Prostate gland (tissue), 2 donors: ENCODE results near the gene FOXF1. TPM values are rescaled to one million over a fixed set of nuclear protein-coding genes. Genes with fewer than 3 reads are reported as not detected.

Experiments used
- DNase-seq: peaks from one replicate; pipeline ENCODE4 v3.0.0-alpha.2; 2019; ENCODE audit warnings: low spot score
- H3K27ac ChIP-seq, 2 donors: fragments of 200-600 bp; sonication (generic); 2 replicates each; pipeline ENCODE4 v1.5.1; 2017 to 2019
- H3K27me3 ChIP-seq: fragments of 200-600 bp; sonication (generic); replicated peaks from 2 replicates; pipeline ENCODE4 v1.5.1; 2019; ENCODE audit not compliant: insufficient read depth
- H3K36me3 ChIP-seq, 2 donors: fragments of 200-600 bp; sonication (generic); 1 replicate in 1 of 2; 2 replicates in 1 of 2; pipeline versions ENCODE4 v1.5.1 to v1.8.1; 2017 to 2019
- H3K4me1 ChIP-seq: fragments of 200-600 bp; sonication (generic); replicated peaks from 2 replicates; pipeline ENCODE4 v1.5.1; 2019
- H3K4me3 ChIP-seq, 2 donors: fragments of 200-600 bp; sonication (generic); 2 replicates each; pipeline ENCODE4 v1.5.1; 2017 to 2019
- H3K9me3 ChIP-seq: fragments of 200-600 bp; sonication (generic); 2 replicates; pipeline ENCODE4 v1.5.1; 2017
- CTCF ChIP-seq, 4 experiments: fragments of 200-600 bp in 2 of 4; fragments of 450-650 bp in 2 of 4; sonication (generic) in 2 of 4; IDR thresholded peaks; 1 replicate in 3 of 4; 2 replicates in 1 of 4; pipeline ENCODE4 v1.5.1; 2016 to 2019; ENCODE audit warnings: antibody characterized with exemption in 4 of 4, mild to moderate bottlenecking in 2 of 4, moderate library complexity in 2 of 4
- POLR2A ChIP-seq: fragments of 450-650 bp; IDR thresholded peaks from one replicate; pipeline ENCODE4 v1.6.1; 2016; ENCODE audit warnings: antibody characterized with exemption, mild to moderate bottlenecking
- POLR2AphosphoS5 ChIP-seq: sonication (generic); formaldehyde crosslinking; IDR thresholded peaks from one replicate; pipeline ENCODE4 v1.6.1; 2017; ENCODE audit warnings: antibody characterized with exemption
- whole genome bisulfite sequencing: methylation state at CpG from one replicate; pipeline ENCODE4 v1.1.5; 2018; 5-methylcytosine and 5-hydroxymethylcytosine counted together
- intact Hi-C: fragments of 100-400 bp; cut with DNase I; formaldehyde crosslinking; loops from one replicate; pipeline ENCODE4 v1.14.2; 2022
- total RNA-seq, 2 donors: library from RNA; depleted of rRNA; stranded (reverse); fragments of >200 nt; gene quantifications; one replicate each; pipeline ENCODE4 v1.1.0, GENCODE V29; 2016

The FOXF1 gene
- total RNA-seq, 2 donors from 2014 or later, result 5.3 to 6.9 TPM

- Histone ChIP-seq H3K4me3 (no peak overlapping the region), H3K27me3 (no peaks in the 10 kb centered on the region), H3K27ac (no peak overlapping the region), H3K36me3 (peaks cover 9 to 30% of the 10 kb centered on the region in 2 donors), H3K4me1 (peaks cover 13% of the 10 kb centered on the region), H3K9me3 (no peaks in the 10 kb centered on the region)
- 93% methylated on average over 21 of the region's 21 CpGs for WGBS
- TF ChIP-seq POLR2AphosphoS5, result no peak
- no peak for TF ChIP-seq CTCF (IDR thresholded peaks at IDR 0.05)
- TF ChIP-seq POLR2A, result no peak
- DNase-seq, result no peak
- intact Hi-C loops, result no loop called here
These were observed 32.7 kb downstream of the FOXF1 start for GRCh38 chr16:86542756-86543750.

DNA sequence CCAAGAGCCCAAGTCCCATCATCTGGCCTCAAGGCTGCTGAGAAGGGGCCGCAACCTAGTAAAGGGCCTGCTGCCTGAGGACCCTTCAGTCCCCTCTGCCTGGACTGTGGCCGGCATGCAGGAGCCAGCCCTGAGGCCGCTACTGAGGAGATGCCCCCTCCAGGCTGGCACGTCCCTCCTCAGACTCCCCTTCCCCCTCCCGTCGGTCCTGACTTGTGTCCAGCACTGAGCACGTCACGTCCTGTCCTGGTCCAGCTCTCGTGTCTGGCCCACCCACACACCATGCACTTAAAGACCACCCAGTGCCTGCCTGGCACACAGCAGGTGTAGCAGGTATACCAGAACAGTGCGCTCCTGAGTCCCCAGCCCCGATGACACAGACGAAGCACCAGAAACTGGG lies 35.2 kb downstream of the FOXF1 start:
- peak overlapping the region; percentile 50 to 64 for H3K27ac ChIP-seq
- no peaks in the 10 kb centered on the region for H3K27me3 ChIP-seq
- no peak overlapping the region for H3K4me3 ChIP-seq
- TF ChIP-seq CTCF (IDR thresholded peaks at IDR 0.05), result no peak
- TF ChIP-seq POLR2AphosphoS5, result no peak
- TF ChIP-seq POLR2A, result no peak
- H3K9me3 ChIP-seq, result no peaks in the 10 kb centered on the region
- intact Hi-C loops, result no loop called here
- peaks cover 5 to 14% of the 10 kb centered on the region in 2 donors for H3K36me3 ChIP-seq
- DNase-seq, result no peak
- H3K4me1 ChIP-seq, result peaks cover 13% of the 10 kb centered on the region
- 77% methylated on average over 12 of the region's 12 CpGs for WGBS

- H3K27ac ChIP-seq, result peak overlapping the region; percentile 50 to 64
- peak overlapping the region in 1 of 2 donors; percentile 3 for H3K4me3 ChIP-seq
- H3K9me3 ChIP-seq, result no peaks in the 10 kb centered on the region
- 45% methylated on average over 19 of the region's 19 CpGs for WGBS
- peak; percentile 30 for DNase-seq
- peaks cover 13% of the 10 kb centered on the region for H3K4me1 ChIP-seq
- intact Hi-C loops, result no loop called here
- TF ChIP-seq POLR2AphosphoS5 (peak; percentile 55), CTCF (IDR thresholded peaks at IDR 0.05) (no peak)
- H3K36me3 ChIP-seq, result peaks cover 5 to 10% of the 10 kb centered on the region in 2 donors
- no peaks in the 10 kb centered on the region for H3K27me3 ChIP-seq
These were observed 35.8 kb downstream of the FOXF1 start for GRCh38 chr16:86545954-86546637.

DNA sequence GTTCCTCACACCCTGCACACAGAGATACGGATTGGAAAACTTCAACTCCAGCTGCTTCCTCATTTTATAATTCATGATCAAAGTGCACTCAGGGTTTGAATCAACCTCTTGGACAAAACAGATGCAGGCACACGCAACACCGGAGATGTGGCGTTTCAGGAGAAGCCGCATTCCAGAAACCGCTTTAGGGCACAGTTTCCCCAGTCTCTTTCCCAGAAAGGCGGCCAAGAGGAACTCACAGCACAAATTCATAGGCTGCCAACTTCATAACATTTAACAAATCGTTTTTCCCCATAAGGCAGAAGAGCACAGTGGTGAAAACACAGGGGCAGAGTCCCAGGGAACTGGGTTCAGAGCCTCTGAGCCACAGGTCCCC lies 36.3 kb downstream of the FOXF1 start:
- 65% methylated on average over 8 of the region's 8 CpGs for WGBS
- H3K27ac ChIP-seq, result peak overlapping the region; percentile 50 to 64

More for the DNA sequence above, 36.3 kb downstream of the FOXF1 start:
- peak overlapping the region in 1 of 2 donors; percentile 3 for H3K4me3 ChIP-seq
- intact Hi-C loops, result no loop called here
- TF ChIP-seq POLR2AphosphoS5 (peak; percentile 37), CTCF (IDR thresholded peaks at IDR 0.05) (no peak), POLR2A (no peak)
- H3K4me1 ChIP-seq, result peaks cover 13% of the 10 kb centered on the region
- H3K36me3 ChIP-seq, result peaks cover 1 to 6% of the 10 kb centered on the region in 2 donors
- peak; percentile 43 for DNase-seq
- H3K27me3 ChIP-seq, result no peaks in the 10 kb centered on the region
- no peaks in the 10 kb centered on the region for H3K9me3 ChIP-seq
